Progenitor cell of endocrine pancreas (in vitro differentiated cells): ENCODE data around the gene AGXT. TPM values are rescaled to one million over a fixed set of nuclear protein-coding genes. Genes with fewer than 3 reads are reported as not detected.

Experiments used
- DNase-seq: peaks from one replicate; pipeline ENCODE4 v3.0.0; 2021; ENCODE audit warnings: low spot score; ENCODE audit not compliant: unreplicated experiment
- H3K27ac Mint-ChIP-seq: 2 replicates; pipeline ENCODE4 v1.8.0; 2021; ENCODE audit warnings: mild to moderate bottlenecking, moderate library complexity, mixed read lengths
- H3K27me3 Mint-ChIP-seq: 2 replicates; pipeline ENCODE4 v1.8.0; 2021; ENCODE audit warnings: mixed read lengths
- H3K36me3 Mint-ChIP-seq: 2 replicates; pipeline ENCODE4 v1.8.0; 2022; ENCODE audit warnings: mixed read lengths; ENCODE audit not compliant: insufficient read depth
- H3K4me1 Mint-ChIP-seq: 2 replicates; pipeline ENCODE4 v1.8.0; 2021; ENCODE audit warnings: low read depth, mixed read lengths
- H3K4me3 Mint-ChIP-seq: 2 replicates; pipeline ENCODE4 v1.8.0; 2021; ENCODE audit warnings: low read depth, mild to moderate bottlenecking, moderate library complexity, mixed read lengths
- H3K9me3 Mint-ChIP-seq: 2 replicates; pipeline ENCODE4 v1.8.0; 2021; ENCODE audit warnings: low read depth, mixed read lengths
- CTCF ChIP-seq: fragments of 200-600 bp; sonication (generic); IDR thresholded peaks from one replicate; pipeline ENCODE4 v1.5.0; 2021; ENCODE audit warnings: antibody characterized with exemption, mild to moderate bottlenecking; ENCODE audit not compliant: unreplicated experiment
- total RNA-seq: library from RNA; stranded (reverse); gene quantifications from 2 replicates; pipeline ENCODE4 v1.2.1, GENCODE V29; 2021

AGXT gene
- total RNA-seq, 1 donor from 2014 or later: 1.2 TPM

- Mint-ChIP-seq H3K36me3 (no peaks in the 10 kb centered on the region), H3K27ac (no peak overlapping the region)
These were observed 31.7 kb downstream of the AGXT start for GRCh38 chr2:240900141-240900860.

GRCh38 chr2:240901986-240902614, 33.5 kb downstream of the AGXT start:
- no peaks in the 10 kb centered on the region for H3K36me3 Mint-ChIP-seq
- no peak for DNase-seq
- H3K27ac Mint-ChIP-seq: peak overlapping the region; percentile 41
- no peak overlapping the region for H3K4me3 Mint-ChIP-seq
- TF ChIP-seq CTCF: no peak
- peaks cover 5% of the 10 kb centered on the region for H3K27me3 Mint-ChIP-seq
- peaks cover 11% of the 10 kb centered on the region for H3K4me1 Mint-ChIP-seq
- peaks cover 6% of the 10 kb centered on the region for H3K9me3 Mint-ChIP-seq

More at GRCh38 chr2:240900141-240900860, 31.7 kb downstream of the AGXT start:
- DNase-seq: no peak
- Mint-ChIP-seq H3K27me3 (peaks cover 5% of the 10 kb centered on the region), H3K4me3 (no peak overlapping the region), H3K4me1 (peaks cover 6% of the 10 kb centered on the region), H3K9me3 (peaks cover 6% of the 10 kb centered on the region)
- TF ChIP-seq CTCF: no peak

- no peak for DNase-seq
- Mint-ChIP-seq H3K27me3 (peaks cover 5% of the 10 kb centered on the region), H3K27ac (peak overlapping the region; percentile 41), H3K36me3 (no peaks in the 10 kb centered on the region), H3K9me3 (peaks cover 6% of the 10 kb centered on the region), H3K4me1 (peaks cover 9% of the 10 kb centered on the region), H3K4me3 (no peak overlapping the region)
- TF ChIP-seq CTCF: no peak
These were observed 34.0 kb downstream of the AGXT start for GRCh38 chr2:240902615-240903041.

- TF ChIP-seq CTCF: no peak
- peaks cover 8% of the 10 kb centered on the region for H3K4me1 Mint-ChIP-seq
- H3K27me3 Mint-ChIP-seq: peaks cover 5% of the 10 kb centered on the region
- no peak for DNase-seq
- no peaks in the 10 kb centered on the region for H3K36me3 Mint-ChIP-seq
- no peak overlapping the region for H3K4me3 Mint-ChIP-seq
- H3K27ac Mint-ChIP-seq: no peak overlapping the region
- peaks cover 6% of the 10 kb centered on the region for H3K9me3 Mint-ChIP-seq
These were observed 34.8 kb downstream of the AGXT start for GRCh38 chr2:240903191-240904060.
